Heart right ventricle (tissue), 16 donors: ENCODE measurements around the gene RPS19. TPM values are rescaled to one million over a fixed set of nuclear protein-coding genes. Genes with fewer than 3 reads are reported as not detected.

Experiments
- ATAC-seq, 8 donors: fragments of 200-7000 bp; cut with Tn5 transposase; one replicate each; pipeline ENCODE4 v1.9.1; 2020; ENCODE audit warnings: mild to moderate bottlenecking in 8 of 8, moderate library complexity in 8 of 8, moderate number of reproducible peaks in 1 of 8
- DNase-seq, 2 donors: peaks; one replicate each; pipeline ENCODE4 v3.0.0-alpha.2; 2020
- H3K27ac ChIP-seq, 10 donors: fragments of 200-600 bp; sonication (generic) in 2 of 10; one replicate each; pipeline versions ENCODE4 v1.5.0 to v1.8.0; 2020 to 2022; ENCODE audit warnings: mild to moderate bottlenecking in 3 of 10
- H3K27me3 ChIP-seq, 7 donors: fragments of 200-600 bp; one replicate each; pipeline ENCODE4 v1.8.0; 2021 to 2022; ENCODE audit warnings: mild to moderate bottlenecking in 2 of 7
- H3K36me3 ChIP-seq, 9 donors: fragments of 200-600 bp; sonication (generic) in 1 of 9; one replicate each; pipeline versions ENCODE4 v1.5.0 to v1.8.0; 2020 to 2022; ENCODE audit warnings: mild to moderate bottlenecking in 2 of 9
- H3K4me1 ChIP-seq, 9 donors: fragments of 200-600 bp; sonication (generic) in 1 of 9; one replicate each; pipeline versions ENCODE4 v1.5.0 to v1.8.0; 2020 to 2022; ENCODE audit warnings: mild to moderate bottlenecking in 4 of 9
- H3K4me3 ChIP-seq, 10 donors: fragments of 200-600 bp; sonication (generic) in 2 of 10; one replicate each; pipeline versions ENCODE4 v1.5.0 to v1.8.0; 2020 to 2022; ENCODE audit warnings: mild to moderate bottlenecking in 7 of 10, moderate library complexity in 2 of 10
- H3K9me3 ChIP-seq, 11 donors: fragments of 200-600 bp in 10 of 11; sonication (generic) in 2 of 11; one replicate each; pipeline versions ENCODE4 v1.5.0 to v1.8.0; 2013 to 2022; ENCODE audit warnings: mild to moderate bottlenecking in 2 of 11, control low read depth in 1 of 11, moderate library complexity in 1 of 11
- CTCF ChIP-seq, 9 donors: fragments of 200-600 bp; sonication (generic) in 2 of 9; IDR thresholded peaks; one replicate each; pipeline versions ENCODE4 v1.5.0 to v1.8.0; 2021 to 2022; ENCODE audit warnings: antibody characterized with exemption in 9 of 9, mild to moderate bottlenecking in 5 of 9, moderate library complexity in 1 of 9
- WGBS, 2 donors: extraction: QIAGEN DNeasy Blood & Tissue Kit; methylation state at CpG; one replicate each; pipeline ENCODE4 v1.1.7; 2013; ENCODE audit warnings: inconsistent platforms in 1 of 2; 5-methylcytosine and 5-hydroxymethylcytosine counted together
- intact Hi-C, 10 donors: fragments of 100-400 bp; cut with DNase I; formaldehyde crosslinking; loops; one replicate each; pipeline versions ENCODE4 v1.11.1 to v1.14.2; 2022
- polyA plus RNA-seq, 2 donors: library from polyadenylated mRNA; stranded (reverse); fragments of 200-250 nt; gene quantifications; one replicate each; pipeline ENCODE4 v1.2.3, GENCODE V29; 2013
- total RNA-seq, 10 donors: library from RNA; stranded (reverse); fragmentation: NEBNext Ultra II Directional in 3 of 10; extraction: Animal tissue kit (Norgen Biotek cat#: 25700) in 3 of 10; gene quantifications; one replicate each; pipeline versions ENCODE4 v1.2.1 to v1.2.4, GENCODE V29; 2021 to 2023
- donor health status: Arrhythmogenic right ventricular cardiomyopathy.
- donor health status: ischemic (EF 13 %, LVEDD 7.1; RV severe dilation, severe dysfunction).
- donor health status: healthy with polysubstance abuse.
- donor health status: DM: no; HTN: yes; CAD: no.
- donor health status: DM: no; HTN: no; CAD: no.
- donor health status: ischemic (EF 25% LVEDD 6.9; RV normal size, moderate dysfunction).
- donor health status: ischemic (EF 25% LVEDD 5.7; RV mildly dilated, moderate dysfunction).
- donor health status: healthy.
- donor health status: DM: yes; HTN: yes; CAD: no.
- donor health status: Ischemic cardiomyopathy.
- donor health status: ischemic (EF 35%, LVEDD 5.7; RV mildly dilated, moderate dysfunction).
- donor health status: nonischemic (EF 11% LVEDD 7.7; RV severe dilation, severe dysfunction).
- donor health status: DM: yes; HTN: yes; CAD: no.
- donor health status: PGD.
- donor health status: ischemic (EF 29% LVEDD 5.4; RV normal size, mild dysfunction).
- donor health status: nonischemic (EF 23%, LVEDD 6.1; RV moderate dilation, normal function).

RPS19 gene
- total and polyA plus RNA-seq, 12 donors = 446 to 1,996 (median 596) TPM

- no peak for DNase-seq
- Histone ChIP-seq H3K27me3 (peaks cover 0 to 40% (median 10%) of the 10 kb centered on the region in 7 donors), H3K9me3 (no peaks in the 10 kb centered on the region), H3K27ac (no peak overlapping the region), H3K4me1 (no peaks in the 10 kb centered on the region), H3K36me3 (no peaks in the 10 kb centered on the region), H3K4me3 (no peak overlapping the region)
- 74% methylated on average over 2 of the region's 2 CpGs for whole genome bisulfite sequencing, 2 donors
- intact Hi-C loops = no loop called here
- no peak for ATAC-seq
- TF ChIP-seq CTCF (IDR thresholded peaks at IDR 0.05) = no peak
Measured at GRCh38 chr19:41849067-41849466, 11.0 kb upstream of the RPS19 start.

GRCh38 chr19:41850381-41850780 is 9.7 kb upstream of the RPS19 start:
- no peak for TF ChIP-seq CTCF (IDR thresholded peaks at IDR 0.05)
- ATAC-seq (no peak), DNase-seq (no peak)
- no peaks in the 10 kb centered on the region for H3K9me3 ChIP-seq
- H3K27me3 ChIP-seq = peaks cover 0 to 48% (median 10%) of the 10 kb centered on the region in 7 donors
- H3K36me3 ChIP-seq = no peaks in the 10 kb centered on the region
- 61 to 64% methylated on average over 5 of the region's 5 CpGs for WGBS, 2 donors
- no peak overlapping the region for H3K27ac ChIP-seq
- H3K4me3 ChIP-seq = no peak overlapping the region
- intact Hi-C loops = no loop called here
- H3K4me1 ChIP-seq = no peaks in the 10 kb centered on the region

GRCh38 chr19:41851456-41851855 is 8.6 kb upstream of the RPS19 start:
- no peak for TF ChIP-seq CTCF (IDR thresholded peaks at IDR 0.05)
- no peak overlapping the region for H3K4me3 ChIP-seq
- H3K27ac ChIP-seq = no peak overlapping the region
- no peaks in the 10 kb centered on the region for H3K9me3 ChIP-seq
- H3K36me3 ChIP-seq = no peaks in the 10 kb centered on the region
- intact Hi-C loops = no loop called here
- no peak for DNase-seq
- 22 to 29% methylated on average over 4 of the region's 4 CpGs for WGBS, 2 donors
- no peaks in the 10 kb centered on the region for H3K4me1 ChIP-seq
- no peak for ATAC-seq
- H3K27me3 ChIP-seq = peaks cover 0 to 48% (median 10%) of the 10 kb centered on the region in 7 donors

- 36 to 84% methylated on average over 2 of the region's 2 CpGs for WGBS, 2 donors
- intact Hi-C loops = no loop called here
- no peak for DNase-seq
- no peak for TF ChIP-seq CTCF (IDR thresholded peaks at IDR 0.05)
- ATAC-seq = no peak
- Histone ChIP-seq H3K9me3 (no peaks in the 10 kb centered on the region), H3K27me3 (peaks cover 0 to 43% (median 10%) of the 10 kb centered on the region in 7 donors), H3K27ac (no peak overlapping the region), H3K4me3 (no peak overlapping the region), H3K36me3 (no peaks in the 10 kb centered on the region), H3K4me1 (no peaks in the 10 kb centered on the region)
Measured at GRCh38 chr19:41853344-41853743, 6.7 kb upstream of the RPS19 start.
